Spleen (tissue), 13 donors: ENCODE measurements around the gene HOXB5. TPM values are rescaled to one million over a fixed set of nuclear protein-coding genes. Genes with fewer than 3 reads are reported as not detected.
A peak's percentile ranks its signal among the peaks of the same experiment; 100 is the strongest.

Experiments
- DNase-seq: peaks from one replicate; pipeline ENCODE4 v3.0.0-alpha.2; 2020
- H3K27ac ChIP-seq, 8 donors: fragments of 200-600 bp; sonication (generic) in 7 of 8; 1 replicate in 4 of 8; 2 replicates in 4 of 8; pipeline versions ENCODE4 v1.5.0 to v1.8.0; 2016 to 2021; ENCODE audit warnings: inconsistent platforms in 4 of 8, mild to moderate bottlenecking in 4 of 8, moderate library complexity in 1 of 8
- H3K27me3 ChIP-seq, 7 donors: fragments of 200-600 bp; sonication (generic) in 6 of 7; replicated peaks in 1 of 7; 1 replicate in 4 of 7; 2 replicates in 3 of 7; pipeline versions ENCODE4 v1.5.0 to v1.8.0; 2016 to 2021; ENCODE audit warnings: inconsistent platforms in 3 of 7, mild to moderate bottlenecking in 1 of 7
- H3K36me3 ChIP-seq, 6 donors: fragments of 200-600 bp; sonication (generic) in 5 of 6; 1 replicate in 4 of 6; 2 replicates in 2 of 6; pipeline versions ENCODE4 v1.5.0 to v1.8.0; 2016 to 2021; ENCODE audit warnings: inconsistent platforms in 2 of 6
- H3K4me1 ChIP-seq, 6 donors: fragments of 200-600 bp; sonication (generic) in 5 of 6; 1 replicate in 3 of 6; 2 replicates in 3 of 6; pipeline versions ENCODE4 v1.5.0 to v1.8.0; 2016 to 2021; ENCODE audit warnings: inconsistent platforms in 3 of 6
- H3K4me3 ChIP-seq, 8 donors: fragments of 200-600 bp; sonication (generic) in 7 of 8; 1 replicate in 4 of 8; 2 replicates in 4 of 8; pipeline versions ENCODE4 v1.5.0 to v1.8.0; 2016 to 2021; ENCODE audit warnings: inconsistent platforms in 4 of 8, mild to moderate bottlenecking in 4 of 8, moderate library complexity in 2 of 8
- H3K9me3 ChIP-seq, 8 donors: fragments of 200-600 bp; sonication (generic) in 7 of 8; 1 replicate in 4 of 8; 2 replicates in 4 of 8; pipeline versions ENCODE4 v1.5.0 to v1.8.0; 2016 to 2021; ENCODE audit warnings: inconsistent platforms in 4 of 8
- POLR2A ChIP-seq, 3 donors: fragments of 450-650 bp; IDR thresholded peaks; one replicate each; pipeline ENCODE4 v1.5.1; 2017; ENCODE audit warnings: antibody characterized with exemption in 3 of 3, mild to moderate bottlenecking in 1 of 3
- POLR2AphosphoS5 ChIP-seq, 3 donors: sonication (generic); formaldehyde crosslinking; IDR thresholded peaks; one replicate each; pipeline ENCODE4 v1.5.1; 2017; ENCODE audit warnings: antibody characterized with exemption in 3 of 3
- WGBS, 5 donors: extraction: QIAGEN DNeasy Blood & Tissue Kit in 3 of 5; methylation state at CpG; one replicate each; pipeline versions ENCODE4 v1.1.5 to v1.1.7; 2013 to 2018; 5-methylcytosine and 5-hydroxymethylcytosine counted together
- intact Hi-C: fragments of 100-400 bp; cut with DNase I; formaldehyde crosslinking; loops from one replicate; pipeline ENCODE4 v1.15.0; 2023; ENCODE audit warnings: low total_unique reads
- long read RNA-seq, 2 donors: transcript quantifications; one replicate each; lab custom pipeline, GENCODE V29; 2026
- polyA plus RNA-seq, 3 donors: library from polyadenylated mRNA; stranded (reverse); fragments of 200-250 nt; gene quantifications; one replicate each; pipeline ENCODE4 v1.2.1, GENCODE V29; 2013
- total RNA-seq, 7 donors: library from RNA; depleted of rRNA in 3 of 7; stranded (reverse); fragments of >200 nt in 3 of 7; fragmentation: NEBNext Ultra II Directional in 4 of 7; extraction: Animal tissue kit (Norgen Biotek cat#: 25700) in 4 of 7; gene quantifications; one replicate each; pipeline versions ENCODE4 v1.1.0 to v1.2.1, GENCODE V29; 2016 to 2021
- TF ChIP-seq, protein P1 (sequence below), 11 experiments: fragments of 200-600 bp in 7 of 11; fragments of 450-650 bp in 4 of 11; sonication (generic) in 4 of 11; IDR thresholded peaks in 8 of 11; conservative IDR thresholded peaks in 3 of 11; 1 replicate in 7 of 11; 2 replicates in 4 of 11; pipeline versions ENCODE4 v1.4.0 to v1.8.0; 2016 to 2021; ENCODE audit warnings: antibody characterized with exemption in 11 of 11, inconsistent platforms in 4 of 11, mild to moderate bottlenecking in 1 of 11
- donor health status: healthy with polysubstance abuse.
- donor health status: DM: no; HTN: no; CAD: no; lungs with moderate emphysema.
- donor health status: DM: no; HTN: no; CAD: no.
- donor health status: Bipolar disorder and iron deficiency.
- donor health status: healthy.
- donor health status: DM: no; HTN: no; CAD: no.
- donor health status: DM: yes; HTN: yes; CAD: no.

Gene HOXB5
- 1 to 10 TPM in 3 of 7 donors, under 1 TPM in 4; 0.43 to 2.6 (median 0.67) TPM for total RNA-seq
- 1 to 10 TPM in 2 of 3 donors, under 1 TPM in 1; 0.91 to 1.5 (median 1.3) TPM for polyA plus RNA-seq
- long read RNA-seq, donor 1, partial matches to known transcripts = 0 of 2 reads
- long read RNA-seq, donor 1, other reads (novel, unspliced or antisense) = 0 of 2 reads
- long read RNA-seq, donor 2, partial matches to known transcripts = 0 of 1 reads
- long read RNA-seq, donor 2, other reads (novel, unspliced or antisense) = 0 of 1 reads

DNA sequence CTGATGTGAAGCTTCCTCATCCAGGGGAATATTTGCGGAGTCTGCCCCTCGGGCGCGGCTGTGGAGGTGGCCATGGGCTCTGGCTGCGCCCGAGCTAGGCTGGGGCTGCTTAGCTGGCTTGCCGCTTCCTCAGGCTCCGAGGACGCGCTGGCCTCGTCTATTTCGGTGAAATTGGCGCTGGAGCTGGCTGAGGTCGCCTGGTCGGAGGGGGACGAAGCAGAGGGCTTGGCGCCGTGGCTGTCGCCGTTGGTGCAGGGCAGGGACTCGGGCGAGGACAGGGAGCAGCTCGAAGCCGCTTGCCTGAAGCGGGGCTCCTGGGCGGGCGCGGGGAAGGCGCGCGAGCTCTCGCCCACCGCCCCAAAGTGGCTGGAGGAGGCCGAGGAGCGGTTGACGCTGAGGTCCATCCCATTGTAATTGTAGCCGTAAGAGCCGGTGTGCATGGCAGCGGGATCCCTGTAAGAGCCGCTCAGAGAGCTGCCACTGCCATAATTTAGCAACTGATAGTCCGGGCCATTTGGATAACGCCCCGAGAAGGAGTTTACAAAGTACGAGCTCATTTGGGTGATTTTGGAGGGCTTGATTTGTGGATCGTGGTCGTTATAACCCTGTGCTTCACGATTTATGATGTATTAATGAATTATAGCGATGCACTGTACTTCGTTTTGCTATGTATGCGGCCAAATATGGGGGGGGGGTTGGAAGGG, at the start of gene HOXB5:
HOXB5 (minus strand) TSS at position 654 of the 704 bp plus-strand sequence; CDS start at position 557, 97 bp downstream.
- Histone ChIP-seq H3K9me3 (no peaks in the 10 kb centered on the region), H3K36me3 (no peaks in the 10 kb centered on the region), H3K4me3 (peak within 1 kb of the TSS; percentile 23 to 67 (median 35)), H3K4me1 (peaks cover 18 to 86% (median 55%) of the 10 kb centered on the region in 6 donors), H3K27me3 (peaks cover 4 to 100% (median 87%) of the 10 kb centered on the region in 7 donors), H3K27ac (peak within 1 kb of the TSS; percentile 4 to 85 (median 78))
- intact Hi-C loops = loop anchor here (5.0 kb wide), 1 partner anchor 241 kb away; no protein-coding TSS in a partner anchor
- 1% methylated on average over 16 to 50 of the region's 50 CpGs for WGBS, 5 donors
- no peak for DNase-seq
- TF ChIP-seq POLR2AphosphoS5 (IDR thresholded peaks at IDR 0.05) = peak in 1 of 3 donors; percentile 56
- TF ChIP-seq, protein P1, sequence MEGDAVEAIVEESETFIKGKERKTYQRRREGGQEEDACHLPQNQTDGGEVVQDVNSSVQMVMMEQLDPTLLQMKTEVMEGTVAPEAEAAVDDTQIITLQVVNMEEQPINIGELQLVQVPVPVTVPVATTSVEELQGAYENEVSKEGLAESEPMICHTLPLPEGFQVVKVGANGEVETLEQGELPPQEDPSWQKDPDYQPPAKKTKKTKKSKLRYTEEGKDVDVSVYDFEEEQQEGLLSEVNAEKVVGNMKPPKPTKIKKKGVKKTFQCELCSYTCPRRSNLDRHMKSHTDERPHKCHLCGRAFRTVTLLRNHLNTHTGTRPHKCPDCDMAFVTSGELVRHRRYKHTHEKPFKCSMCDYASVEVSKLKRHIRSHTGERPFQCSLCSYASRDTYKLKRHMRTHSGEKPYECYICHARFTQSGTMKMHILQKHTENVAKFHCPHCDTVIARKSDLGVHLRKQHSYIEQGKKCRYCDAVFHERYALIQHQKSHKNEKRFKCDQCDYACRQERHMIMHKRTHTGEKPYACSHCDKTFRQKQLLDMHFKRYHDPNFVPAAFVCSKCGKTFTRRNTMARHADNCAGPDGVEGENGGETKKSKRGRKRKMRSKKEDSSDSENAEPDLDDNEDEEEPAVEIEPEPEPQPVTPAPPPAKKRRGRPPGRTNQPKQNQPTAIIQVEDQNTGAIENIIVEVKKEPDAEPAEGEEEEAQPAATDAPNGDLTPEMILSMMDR (IDR thresholded peaks at IDR 0.05 in 8 of 11, conservative IDR thresholded peaks at IDR 0.05 in 3 of 11) = no peak
- TF ChIP-seq POLR2A (IDR thresholded peaks at IDR 0.05) = no peak

DNA sequence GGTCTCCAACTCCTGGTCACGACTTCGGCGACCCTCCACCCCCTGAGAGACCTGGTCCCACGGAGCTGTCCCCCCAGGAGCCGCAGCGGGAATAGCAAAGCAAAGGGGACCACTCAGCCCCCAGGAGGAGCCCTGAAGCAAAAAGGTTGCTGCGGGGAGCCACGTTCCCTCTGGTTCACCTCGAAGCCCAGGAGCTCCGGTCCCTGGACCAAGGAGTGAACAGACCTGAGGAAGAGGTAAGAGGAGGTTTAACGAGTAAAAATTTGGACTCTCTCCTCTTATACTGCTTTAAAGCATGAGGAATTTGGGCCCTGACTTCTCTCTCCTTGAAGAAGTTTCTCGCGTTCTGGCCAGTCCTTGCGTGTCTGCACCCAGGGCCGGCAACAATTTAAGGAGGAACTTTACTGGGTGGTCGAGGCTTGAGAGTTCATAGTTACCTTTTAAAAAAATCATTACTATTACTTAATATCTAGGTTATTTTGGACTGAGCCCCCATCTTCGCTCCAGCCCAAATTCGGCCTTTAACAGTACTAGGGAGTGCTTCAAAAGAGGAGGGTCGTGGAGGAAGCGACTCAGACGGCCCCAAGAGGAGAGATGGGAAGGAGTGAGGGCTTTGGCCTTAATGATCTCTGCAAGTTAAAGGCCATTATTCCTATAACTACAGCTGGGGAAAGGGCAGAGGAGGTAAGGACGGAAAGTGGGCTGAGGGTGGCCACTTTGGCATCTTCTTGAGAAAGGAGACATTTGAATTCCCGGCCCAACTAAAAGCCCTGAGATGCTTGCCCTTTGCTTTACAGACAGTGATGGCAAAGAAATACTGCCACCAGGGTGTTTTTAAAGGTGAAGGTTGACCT, 49.5 kb upstream of the HOXB5 start:
- DNase-seq = no peak
- Histone ChIP-seq H3K4me3 (no peak overlapping the region), H3K9me3 (no peaks in the 10 kb centered on the region), H3K36me3 (no peaks in the 10 kb centered on the region), H3K27ac (no peak overlapping the region), H3K4me1 (peaks cover 5 to 44% (median 26%) of the 10 kb centered on the region in 6 donors), H3K27me3 (peaks cover 19 to 100% (median 94%) of the 10 kb centered on the region in 7 donors)
- TF ChIP-seq POLR2A (IDR thresholded peaks at IDR 0.05) (no peak), POLR2AphosphoS5 (IDR thresholded peaks at IDR 0.05) (no peak)
- TF ChIP-seq, protein P1 (IDR thresholded peaks at IDR 0.05 in 8 of 11, conservative IDR thresholded peaks at IDR 0.05 in 3 of 11) = no peak
- whole genome bisulfite sequencing, 5 donors = 44 to 58% (median 52%) methylated on average over 21 to 23 of the region's 23 CpGs
- intact Hi-C loops = no loop called here

DNA sequence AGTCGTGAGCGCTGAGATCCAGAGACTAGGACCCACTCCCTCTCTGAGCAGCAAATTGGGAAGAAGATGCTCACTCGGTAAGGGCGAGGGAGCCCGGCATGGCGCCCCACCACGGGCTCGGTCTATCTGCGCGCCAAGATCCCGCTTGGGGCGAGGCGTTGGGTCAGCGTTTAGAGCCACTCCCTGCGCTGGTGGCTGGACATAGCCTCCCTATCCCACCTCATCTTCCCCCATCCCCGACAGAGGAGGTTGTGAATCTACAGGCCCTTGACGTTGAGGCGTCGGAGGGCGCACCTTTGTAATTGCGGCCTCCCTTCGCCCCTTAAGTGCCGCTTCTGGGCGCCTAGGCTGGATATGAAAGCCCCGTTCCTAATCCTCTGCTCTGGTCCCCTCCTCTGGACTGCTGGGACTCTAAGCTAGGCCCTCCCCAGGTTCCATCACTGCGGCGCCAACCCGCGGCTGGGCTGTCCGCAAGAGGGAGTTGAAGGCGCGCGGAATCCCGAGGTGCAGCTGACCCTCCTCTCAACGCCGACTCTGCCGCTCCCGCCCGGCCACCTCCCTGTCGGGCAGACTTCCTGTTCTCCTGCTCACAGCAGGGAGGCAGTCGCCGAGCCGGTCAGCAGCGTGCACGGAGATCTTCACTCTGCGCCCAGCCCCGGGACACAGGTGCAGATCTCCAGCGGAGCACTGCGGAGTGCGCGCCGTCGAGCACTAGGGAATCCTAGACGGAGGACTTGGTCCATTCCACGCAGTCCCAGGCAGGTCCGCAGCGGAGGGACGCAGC, 48.7 kb upstream of the HOXB5 start:
- no peaks in the 10 kb centered on the region for H3K36me3 ChIP-seq
- intact Hi-C loops = no loop called here
- peaks cover 5 to 36% (median 20%) of the 10 kb centered on the region in 6 donors for H3K4me1 ChIP-seq
- no peak overlapping the region for H3K27ac ChIP-seq
- no peaks in the 10 kb centered on the region for H3K9me3 ChIP-seq
- no peak for TF ChIP-seq POLR2A (IDR thresholded peaks at IDR 0.05)
- TF ChIP-seq, protein P1 (IDR thresholded peaks at IDR 0.05 in 8 of 11, conservative IDR thresholded peaks at IDR 0.05 in 3 of 11) = no peak
- no peak for TF ChIP-seq POLR2AphosphoS5 (IDR thresholded peaks at IDR 0.05)
- 11 to 19% (median 13%) methylated on average over 16 to 58 of the region's 58 CpGs for WGBS, 5 donors
- no peak for DNase-seq
- peaks cover 19 to 100% (median 95%) of the 10 kb centered on the region in 7 donors for H3K27me3 ChIP-seq
- H3K4me3 ChIP-seq = no peak overlapping the region
